Frontal cortex (tissue), 1 donor: ENCODE results near the gene EXOC3L4. TPM values are rescaled to one million over a fixed set of nuclear protein-coding genes. Genes with fewer than 3 reads are reported as not detected.

Source experiments
- total RNA-seq: library from RNA; depleted of rRNA; stranded (reverse); fragments of >200 nt; gene quantifications from one replicate; pipeline ENCODE4 v1.2.3, GENCODE V29; 2014

EXOC3L4 gene
- total RNA-seq, 1 donor from 2014 or later, result 0.82 TPM

Other genes with a start within 250 kb of the EXOC3L4 start
- gene AMN, start 172.1 kb upstream of the EXOC3L4 start, total RNA-seq, result under 0.01 TPM
- gene CDC42BPB, start 37.2 kb upstream of the EXOC3L4 start, total RNA-seq, result 64.0 TPM
- gene LBHD2, start 10.5 kb upstream of the EXOC3L4 start, total RNA-seq, result not detected
- 11.8 TPM for gene TNFAIP2, start 28.7 kb downstream of the EXOC3L4 start, total RNA-seq
- 129 TPM for gene EIF5, start 239.5 kb downstream of the EXOC3L4 start, total RNA-seq